Lung (tissue), 12 donors: ENCODE results near the gene GRB14. TPM values are rescaled to one million over a fixed set of nuclear protein-coding genes. Genes with fewer than 3 reads are reported as not detected.

Experiments used
- ATAC-seq: fragments of 200-7000 bp; cut with Tn5 transposase; one replicate; pipeline ENCODE4 v1.9.1; 2020; ENCODE audit warnings: moderate number of reproducible peaks; ENCODE audit not compliant: insufficient read depth, low FRiP score
- DNase-seq, 3 donors: peaks; one replicate each; pipeline ENCODE4 v3.0.0-alpha.2; 2013 to 2017
- H3K27ac ChIP-seq, 2 donors: one replicate each; pipeline ENCODE4 v1.5.1; 2013; ENCODE audit warnings: mild to moderate bottlenecking in 2 of 2, moderate library complexity in 2 of 2, control low read depth in 1 of 2, inconsistent platforms in 1 of 2, low read depth in 1 of 2, low read length in 1 of 2
- H3K27me3 ChIP-seq, 3 donors: one replicate each; pipeline ENCODE4 v1.5.1; 2013; ENCODE audit warnings: low read length in 2 of 3; ENCODE audit not compliant: control insufficient read depth in 3 of 3, insufficient read depth in 3 of 3
- H3K36me3 ChIP-seq, 4 donors: one replicate each; pipeline ENCODE4 v1.5.1; 2013; ENCODE audit warnings: low read length in 4 of 4, mild to moderate bottlenecking in 1 of 4, moderate library complexity in 1 of 4; ENCODE audit not compliant: control insufficient read depth in 4 of 4, insufficient read depth in 4 of 4
- H3K4me1 ChIP-seq, 5 donors: one replicate each; pipeline ENCODE4 v1.5.1; 2013; ENCODE audit warnings: low read length in 5 of 5, mild to moderate bottlenecking in 2 of 5, moderate library complexity in 1 of 5; ENCODE audit not compliant: control insufficient read depth in 5 of 5, insufficient read depth in 5 of 5
- H3K4me3 ChIP-seq: one replicate; pipeline ENCODE4 v1.5.1; 2013; ENCODE audit warnings: mild to moderate bottlenecking, control low read depth, moderate library complexity
- H3K9ac ChIP-seq, 2 donors: one replicate each; pipeline ENCODE4 v1.5.1; 2013; ENCODE audit warnings: low read length in 2 of 2, control low read depth in 1 of 2; ENCODE audit not compliant: insufficient read depth in 1 of 2
- H3K9me3 ChIP-seq, 4 donors: one replicate each; pipeline ENCODE4 v1.5.1; 2013; ENCODE audit warnings: low read length in 3 of 4, mild to moderate bottlenecking in 1 of 4, moderate library complexity in 1 of 4; ENCODE audit not compliant: control insufficient read depth in 4 of 4, insufficient read depth in 3 of 4
- CTCF ChIP-seq: IDR thresholded peaks from 2 replicates; pipeline ENCODE4 v1.5.1; 2012; ENCODE audit warnings: mild to moderate bottlenecking; ENCODE audit errors: control extremely low read depth, extremely low read depth
- WGBS, 2 donors: extraction: QIAGEN DNeasy Blood & Tissue Kit; methylation state at CpG; one replicate each; pipeline ENCODE4 v1.1.7; 2013; 5-methylcytosine and 5-hydroxymethylcytosine counted together
- polyA plus RNA-seq, 2 donors: library from polyadenylated mRNA; stranded (reverse); fragments of 200-250 nt; gene quantifications; one replicate each; pipeline ENCODE4 v1.2.1, GENCODE V29; 2013
- total RNA-seq, 2 donors: library from RNA; depleted of rRNA in 1 of 2; stranded (reverse); fragments of >200 nt in 1 of 2; gene quantifications; one replicate each; pipeline ENCODE4 v1.2.1, GENCODE V29; 2014 to 2021
- donor health status: control.
- donor health status: control.
- donor health status: Bipolar disorder and iron deficiency.
- donor health status: healthy.
- donor health status: DM: yes; HTN: yes; CAD: no.

GRB14 gene
- total and polyA plus RNA-seq, 4 donors = 1.1 to 20.2 (median 5.2) TPM

- no peak overlapping the region for H3K9ac ChIP-seq
- no peak overlapping the region for H3K4me3 ChIP-seq
- H3K9me3 ChIP-seq = no peaks in the 10 kb centered on the region
- DNase-seq = no peak
- WGBS, 2 donors = 83 to 88% methylated on average over 5 of the region's 5 CpGs
- TF ChIP-seq CTCF = no peak
- no peak overlapping the region for H3K27ac ChIP-seq
- ATAC-seq = no peak
- no peaks in the 10 kb centered on the region for H3K27me3 ChIP-seq
- no peaks in the 10 kb centered on the region for H3K36me3 ChIP-seq
- no peaks in the 10 kb centered on the region for H3K4me1 ChIP-seq
Measured at GRCh38 chr2:164453656-164454305, 167.5 kb downstream of the GRB14 start.

GRCh38 chr2:164450278-164450677, 171.0 kb downstream of the GRB14 start:
- ATAC-seq (no peak), DNase-seq (no peak)
- no peak overlapping the region for H3K4me3 ChIP-seq
- H3K9ac ChIP-seq = no peak overlapping the region
- WGBS, 2 donors = 94 to 97% methylated on average over 2 of the region's 2 CpGs
- no peaks in the 10 kb centered on the region for H3K27me3 ChIP-seq
- no peaks in the 10 kb centered on the region for H3K36me3 ChIP-seq
- no peak for TF ChIP-seq CTCF
- no peaks in the 10 kb centered on the region for H3K9me3 ChIP-seq
- no peaks in the 10 kb centered on the region for H3K4me1 ChIP-seq
- H3K27ac ChIP-seq = no peak overlapping the region

GRCh38 chr2:164449706-164450105, 171.6 kb downstream of the GRB14 start:
- no peaks in the 10 kb centered on the region for H3K9me3 ChIP-seq
- no peak overlapping the region for H3K4me3 ChIP-seq
- ATAC-seq (no peak), DNase-seq (no peak)
- no peak overlapping the region for H3K27ac ChIP-seq
- WGBS, 2 donors = 77 to 91% methylated on average over 5 of the region's 5 CpGs
- no peaks in the 10 kb centered on the region for H3K4me1 ChIP-seq
- H3K36me3 ChIP-seq = no peaks in the 10 kb centered on the region
- H3K9ac ChIP-seq = no peak overlapping the region
- no peaks in the 10 kb centered on the region for H3K27me3 ChIP-seq
- no peak for TF ChIP-seq CTCF

GRCh38 chr2:164447660-164448059, 173.6 kb downstream of the GRB14 start:
- Histone ChIP-seq H3K27ac (no peak overlapping the region), H3K27me3 (no peaks in the 10 kb centered on the region), H3K9ac (no peak overlapping the region), H3K4me3 (no peak overlapping the region), H3K36me3 (no peaks in the 10 kb centered on the region), H3K4me1 (no peaks in the 10 kb centered on the region), H3K9me3 (no peaks in the 10 kb centered on the region)
- WGBS, 2 donors = 80 to 85% methylated on average over 5 of the region's 5 CpGs
- no peak for TF ChIP-seq CTCF
- DNase-seq = no peak
- ATAC-seq = no peak
